NCI-H1048 (cell line): ENCODE results near the gene MPP2.
"Not testable (repeated sequence)": the region's sequence is repeated elsewhere in the genome, so short reads cannot be mapped to it uniquely, and the experiment has no call there.

Experiments used
- DNase-seq: peaks from one replicate; lab custom pipeline; 2025; lab: John Stamatoyannopoulos, UW

MPP2 gene

DNA sequence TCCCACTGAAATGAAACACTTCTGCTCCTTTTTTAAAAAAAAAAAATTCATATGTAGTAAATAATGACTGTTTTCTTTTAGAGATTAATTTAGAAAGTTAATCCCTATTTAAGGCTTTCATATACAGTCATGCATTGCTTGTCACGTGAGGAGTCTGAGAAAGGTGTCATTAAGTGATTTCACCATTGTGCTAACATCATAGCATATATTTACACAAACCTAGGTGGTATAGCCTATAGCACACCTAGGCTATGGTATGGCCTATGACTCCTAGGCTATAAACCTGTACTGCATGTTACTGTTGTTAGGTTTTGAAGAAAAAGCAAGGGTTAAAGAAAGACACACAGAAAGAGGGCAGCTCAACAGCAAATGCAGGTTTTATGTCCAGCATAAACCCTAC lies 21.3 kb upstream of the MPP2 start:
- no peak for DNase-seq

- not testable (repeated sequence) for DNase-seq
Measured at GRCh38 chr17:43927929-43928328, 20.6 kb upstream of the MPP2 start.

- no peak for DNase-seq
Measured at GRCh38 chr17:43927060-43927864, 19.9 kb upstream of the MPP2 start.

DNA sequence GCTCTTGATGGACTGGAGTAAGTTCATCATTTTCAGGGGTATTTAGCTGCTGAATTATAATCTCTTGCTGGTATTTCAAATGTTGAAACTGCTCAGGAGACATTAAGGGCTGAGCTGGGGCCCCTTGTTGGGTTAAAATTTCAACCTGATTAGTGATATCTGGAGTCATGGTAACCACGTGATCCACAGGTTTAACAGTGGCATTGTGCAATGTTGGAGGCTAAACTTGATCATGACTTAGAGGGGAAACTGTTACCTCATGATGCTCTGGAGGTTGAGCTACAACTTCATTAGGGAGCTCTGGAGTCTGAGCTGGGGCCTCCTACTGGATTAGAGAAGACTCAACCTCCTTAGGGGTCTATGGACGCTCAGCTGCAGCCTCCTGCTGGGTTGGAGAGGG lies 17.2 kb upstream of the MPP2 start:
- no peak for DNase-seq

DNA sequence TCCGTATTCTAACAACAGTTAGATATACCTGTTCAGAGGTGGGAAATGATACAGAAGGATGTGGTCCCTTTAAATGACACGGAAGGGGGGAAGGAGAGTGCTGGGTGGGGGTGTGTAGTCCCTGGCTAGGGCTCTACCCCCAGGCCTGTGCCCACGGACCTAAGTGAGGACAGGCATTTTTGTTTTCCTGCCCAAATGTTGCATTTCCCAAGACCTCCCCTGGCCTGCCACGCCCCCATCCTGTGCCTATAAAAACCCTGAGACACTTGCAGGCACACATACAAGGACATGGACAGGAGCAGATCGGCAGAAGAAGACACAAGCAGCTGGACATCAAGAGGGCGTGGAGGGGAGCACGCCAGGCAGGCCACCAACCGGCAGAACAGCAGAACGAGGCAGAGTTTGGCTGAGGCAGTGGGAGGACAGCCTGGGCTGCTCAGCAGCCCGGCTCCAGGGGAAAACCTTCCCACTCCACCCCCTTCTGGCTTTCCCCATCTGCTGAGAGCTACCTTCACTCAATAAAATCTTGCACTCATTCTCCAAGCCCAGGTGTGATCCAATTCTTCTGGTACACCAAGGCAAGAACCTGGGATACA lies 13.3 kb upstream of the MPP2 start:
- DNase-seq, result no peak

DNA sequence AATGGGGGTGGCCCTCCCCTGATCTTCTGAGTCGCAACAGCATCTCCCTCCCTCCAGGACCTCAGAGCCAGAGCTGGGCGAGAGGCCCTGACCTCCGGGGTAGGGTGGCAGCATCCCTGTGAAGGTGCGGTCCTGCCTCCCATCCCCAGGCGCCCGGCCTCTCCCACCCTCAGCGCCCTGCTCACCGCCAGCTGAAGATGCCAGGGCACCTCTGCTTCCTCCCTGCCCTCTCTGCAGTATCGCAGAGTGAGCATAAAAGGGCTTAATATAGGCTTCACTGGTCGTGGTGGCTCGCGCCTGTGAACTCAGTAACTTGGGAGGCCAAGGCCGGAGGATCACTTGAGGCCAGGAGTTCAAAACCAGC lies 10.7 kb upstream of the MPP2 start:
- DNase-seq, result no peak

DNA sequence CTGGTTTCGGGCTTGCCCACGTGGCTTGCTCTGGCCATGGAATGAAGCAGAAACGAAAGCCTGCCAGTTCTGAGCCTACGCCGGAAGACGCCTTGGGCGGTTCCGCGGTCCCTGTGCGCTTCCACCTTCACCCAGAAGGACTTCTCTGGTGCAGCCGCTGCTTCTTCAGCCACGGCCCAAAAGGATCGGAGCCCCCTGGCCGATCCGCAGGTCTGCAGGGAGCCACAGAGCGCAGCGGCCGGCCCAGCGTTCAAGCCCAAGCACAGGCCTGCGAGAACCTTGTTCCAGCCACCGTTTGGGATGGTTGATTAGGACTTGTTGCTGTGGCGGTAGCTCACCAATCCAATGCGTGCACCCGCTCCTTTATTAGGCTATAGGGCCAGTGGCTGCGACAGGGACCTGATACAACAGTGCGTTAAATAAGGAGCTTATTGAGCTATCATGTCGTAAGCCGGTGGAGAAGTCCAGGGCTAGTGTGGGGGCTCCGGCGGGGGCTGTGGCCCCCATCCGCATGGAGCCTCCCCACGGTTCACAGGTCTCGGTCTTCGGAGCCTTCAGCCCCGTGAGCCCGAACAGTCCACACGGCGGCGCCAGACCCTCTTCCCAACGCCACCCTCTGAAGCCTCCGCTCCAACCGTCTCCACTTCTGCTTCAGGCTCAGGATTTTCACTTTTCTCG lies 10.2 kb upstream of the MPP2 start:
- no peak for DNase-seq

DNA sequence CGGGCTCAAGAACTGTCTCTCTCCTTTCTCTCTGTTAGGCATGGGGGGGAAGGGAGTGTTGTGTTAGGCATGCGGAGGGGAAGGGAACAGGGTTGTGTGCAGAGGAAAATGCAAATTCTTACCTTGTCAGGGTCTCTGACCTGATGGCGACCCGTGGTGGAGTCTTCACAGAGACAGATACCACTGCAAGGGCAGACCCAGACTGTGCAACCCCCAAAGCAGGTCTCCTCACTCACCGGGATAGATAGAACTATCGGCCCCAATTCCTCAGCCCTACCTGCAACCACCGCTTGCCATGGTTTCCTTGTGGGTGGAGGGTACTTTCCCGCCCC lies 9.6 kb upstream of the MPP2 start:
- DNase-seq, result no peak

- DNase-seq, result no peak
Measured at GRCh38 chr17:43916385-43916784, 9.0 kb upstream of the MPP2 start.

GRCh38 chr17:43915559-43915958 lies 8.2 kb upstream of the MPP2 start:
- DNase-seq, result no peak

DNA sequence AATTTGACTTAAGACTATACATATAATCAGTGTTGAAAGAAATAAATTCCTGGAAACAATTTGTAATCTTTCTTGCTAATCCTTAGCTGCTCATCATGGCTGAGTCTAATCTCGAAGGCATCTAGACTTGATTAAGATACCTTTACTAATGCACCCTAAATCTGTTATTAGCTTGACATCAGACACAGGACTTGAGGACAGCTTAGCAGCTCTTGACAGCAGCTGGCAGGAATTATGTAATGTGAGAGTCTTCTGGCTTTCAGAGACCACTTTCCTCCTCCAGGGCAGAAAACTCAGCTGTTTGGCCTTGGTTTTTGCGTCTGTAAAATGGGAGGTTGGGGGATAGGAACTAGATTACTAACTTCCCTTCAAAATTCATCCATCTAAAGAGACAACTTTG lies 7.1 kb upstream of the MPP2 start:
- no peak for DNase-seq

GRCh38 chr17:43913584-43913983 lies 6.2 kb upstream of the MPP2 start:
- no peak for DNase-seq

DNA sequence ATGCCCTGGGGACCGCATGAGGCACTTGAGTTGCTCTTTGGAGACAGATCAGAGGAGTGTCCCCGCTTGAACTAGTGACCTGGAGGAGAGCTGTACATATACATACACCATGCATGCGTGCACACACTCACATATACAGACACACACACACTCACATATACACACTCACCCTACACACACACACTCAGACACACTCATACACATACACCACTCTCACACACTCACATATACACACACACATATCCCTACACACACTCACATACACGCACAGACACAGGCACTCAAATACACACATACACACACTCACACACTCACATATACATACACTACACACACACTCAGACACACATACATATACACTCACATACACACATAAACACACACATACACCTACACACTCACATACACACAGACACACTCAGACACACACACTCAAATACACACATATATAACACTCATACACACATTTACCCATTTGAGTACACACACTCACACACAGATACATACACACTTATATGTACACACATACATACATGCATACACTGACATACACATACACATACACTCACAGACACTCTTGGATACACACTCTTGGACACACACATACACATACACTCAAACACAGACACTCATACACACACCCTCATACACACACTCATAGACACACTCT lies 5.4 kb upstream of the MPP2 start:
- DNase-seq, result no peak

DNA sequence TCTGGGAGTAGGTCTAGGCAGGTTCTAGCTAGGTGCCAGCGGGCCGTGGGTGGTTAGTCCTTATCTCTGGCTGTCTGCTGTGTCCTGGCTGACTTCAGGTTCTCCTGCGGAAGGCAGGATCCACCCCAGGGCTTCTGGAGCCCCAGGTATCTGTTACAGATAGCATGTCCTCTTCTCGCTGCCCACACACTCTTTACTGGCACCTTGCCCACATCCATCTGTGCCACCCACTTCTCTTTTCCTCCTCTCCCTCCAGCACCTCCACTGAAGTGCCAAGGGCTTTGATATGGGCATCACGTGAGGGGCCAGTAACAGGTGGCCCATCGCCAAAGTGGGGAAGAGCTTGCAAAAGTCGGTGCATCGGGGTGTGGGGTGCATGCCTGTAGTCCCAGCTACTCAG lies 4.6 kb upstream of the MPP2 start:
- no peak for DNase-seq

DNA sequence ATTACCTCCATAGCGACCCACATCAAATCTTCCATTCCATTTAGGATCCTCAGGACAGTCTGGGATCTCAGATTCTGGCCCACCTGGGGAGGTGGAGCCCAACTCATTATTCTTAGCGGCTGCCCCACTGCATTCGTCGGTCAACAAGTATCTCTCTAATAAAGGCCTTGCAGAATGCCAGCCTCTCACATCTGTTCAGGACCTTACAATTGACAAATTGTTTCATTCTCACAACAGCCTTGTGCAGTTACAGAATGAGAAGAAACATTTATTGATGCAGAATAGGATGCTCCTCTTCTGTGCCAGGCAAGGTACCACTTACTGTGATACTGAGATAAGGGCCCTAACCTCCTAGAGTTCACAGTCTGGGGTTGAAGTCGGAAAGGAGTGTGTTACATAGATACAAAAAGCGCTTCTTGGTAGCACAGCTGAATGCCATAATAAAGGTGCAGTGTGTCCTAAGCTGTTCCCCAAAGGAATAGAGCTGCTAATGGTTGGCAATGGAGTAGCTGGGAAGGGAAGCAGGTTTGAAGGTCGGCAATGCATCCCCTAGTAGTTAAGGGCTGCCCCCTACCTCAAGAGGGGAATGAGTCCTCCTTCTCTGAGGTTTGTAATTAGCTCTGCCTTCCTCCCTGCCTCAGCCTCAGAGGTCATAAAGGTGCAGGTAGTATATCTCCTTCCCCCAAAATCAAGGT lies 2.3 kb upstream of the MPP2 start:
- DNase-seq, result no peak

GRCh38 chr17:43907998-43908721 lies 824 bp upstream of the MPP2 start:
- no peak for DNase-seq

DNA sequence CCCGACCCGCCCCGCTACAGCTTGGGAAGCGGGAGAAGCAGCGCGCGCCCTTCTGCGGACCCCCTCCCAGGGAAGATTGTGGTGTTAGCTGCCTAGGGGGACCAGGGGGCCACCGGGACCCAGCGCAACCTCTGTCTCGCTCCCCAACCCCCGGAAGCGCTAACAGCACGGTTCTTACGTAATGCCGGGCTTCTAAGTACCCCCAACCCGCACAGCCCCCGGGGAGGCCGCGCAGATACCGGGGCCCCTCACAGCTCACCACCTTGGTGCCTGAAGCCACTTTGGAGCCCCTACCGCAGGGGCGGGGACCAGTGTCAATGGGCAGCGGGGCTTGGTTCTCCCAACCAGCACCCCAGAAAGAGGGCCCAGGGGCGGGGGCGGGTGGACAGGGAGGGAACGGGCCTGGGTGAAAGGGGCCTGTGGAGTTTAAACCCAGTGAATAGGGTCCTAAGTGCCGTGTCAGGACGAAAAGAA lies 348 bp downstream of the MPP2 start:
- DNase-seq, result no peak

DNA sequence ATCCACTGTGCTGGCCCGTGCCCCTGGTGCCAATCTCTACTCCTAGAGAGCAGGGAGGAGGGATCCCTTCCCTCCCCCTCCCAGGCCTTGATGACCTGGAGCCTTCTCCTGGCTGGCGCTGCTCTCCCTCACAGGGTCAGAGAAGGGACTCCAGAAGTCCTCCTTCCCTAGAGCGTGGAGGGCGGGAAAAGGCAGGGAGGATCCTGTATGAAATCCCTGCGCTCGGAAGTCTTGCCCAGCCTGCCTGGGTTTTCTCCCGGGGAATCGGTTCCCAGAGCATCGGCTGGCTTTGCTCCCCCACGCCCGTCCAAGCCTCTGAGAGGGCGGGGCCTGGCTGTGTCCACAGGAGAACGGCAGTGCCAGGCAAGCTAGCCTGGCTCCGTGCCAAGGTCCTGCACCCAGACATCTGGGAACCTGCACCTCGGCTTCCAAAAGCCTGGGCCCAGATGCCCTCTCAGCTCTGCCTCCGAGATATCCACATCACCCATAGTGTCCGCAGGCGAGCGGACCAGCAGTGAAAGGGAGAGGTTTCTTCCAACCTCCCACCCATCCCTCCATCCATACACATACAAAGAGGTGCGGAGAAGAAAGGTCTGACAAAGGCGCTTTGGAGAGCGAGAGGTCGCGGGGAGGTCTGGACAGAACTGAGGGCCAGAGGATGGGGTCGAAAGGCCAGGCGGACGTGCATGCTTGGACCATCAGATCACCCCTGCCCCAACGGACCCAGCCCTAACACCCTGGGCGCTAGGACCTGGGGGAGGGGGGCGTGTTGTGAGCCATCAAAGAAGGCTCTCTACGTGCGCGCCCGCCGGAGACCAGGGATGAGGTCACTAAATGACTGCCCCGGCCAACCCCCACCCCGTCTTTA lies 1.1 kb downstream of the MPP2 start:
- no peak for DNase-seq

- DNase-seq, result no peak
Measured at GRCh38 chr17:43905400-43905984, 1.8 kb downstream of the MPP2 start.
